Neuronal stem cell (in vitro differentiated cells): ENCODE data around the gene HDAC4.

Experiments
- DNase-seq: peaks from one replicate; pipeline ENCODE4 v3.0.0-alpha.2; 2013; ENCODE audit warnings: low spot score
- H2AFZ ChIP-seq: one replicate; pipeline ENCODE4 v1.6.1; 2013; ENCODE audit warnings: mild to moderate bottlenecking, low read length, inconsistent platforms
- H2AK5ac ChIP-seq: 2 replicates; pipeline ENCODE4 v1.6.1; 2013; ENCODE audit warnings: low read depth, mild to moderate bottlenecking, inconsistent platforms, low read length, moderate library complexity, mixed read lengths
- H2BK120ac ChIP-seq: 2 replicates; pipeline ENCODE4 v1.6.1; 2013; ENCODE audit warnings: low read depth, mild to moderate bottlenecking, inconsistent platforms, low read length, moderate library complexity, mixed read lengths
- H2BK12ac ChIP-seq: one replicate; pipeline ENCODE4 v1.6.1; 2013; ENCODE audit warnings: low read length, inconsistent platforms
- H2BK15ac ChIP-seq: 2 replicates; pipeline ENCODE4 v1.6.1; 2013; ENCODE audit warnings: mild to moderate bottlenecking, low read length, inconsistent platforms, mixed read lengths
- H2BK5ac ChIP-seq: one replicate; pipeline ENCODE4 v1.6.1; 2013; ENCODE audit warnings: inconsistent platforms, mild to moderate bottlenecking, low read length, moderate library complexity
- H3K14ac ChIP-seq: one replicate; pipeline ENCODE4 v1.6.1; 2013; ENCODE audit warnings: low read length, inconsistent platforms
- H3K18ac ChIP-seq: 2 replicates; pipeline ENCODE4 v1.6.1; 2013; ENCODE audit warnings: low read length, inconsistent platforms
- H3K23ac ChIP-seq: 2 replicates; pipeline ENCODE4 v1.6.1; 2013; ENCODE audit warnings: low read depth, mild to moderate bottlenecking, mixed read lengths, low read length, inconsistent platforms; ENCODE audit not compliant: poor library complexity
- H3K27ac ChIP-seq: replicated peaks from 3 replicates; pipeline ENCODE4 v1.5.1; 2013; ENCODE audit warnings: low read length, inconsistent platforms
- H3K27me3 ChIP-seq, 3 experiments: 2 replicates each; pipeline ENCODE4 v1.6.1; 2013; ENCODE audit warnings: low read length in 3 of 3, mild to moderate bottlenecking in 2 of 3, inconsistent platforms in 1 of 3, low read depth in 1 of 3, mixed read lengths in 1 of 3, moderate library complexity in 1 of 3; ENCODE audit not compliant: control insufficient read depth in 3 of 3, insufficient read depth in 3 of 3
- H3K36me3 ChIP-seq, 2 donors: replicated peaks in 1 of 2; 2 replicates each; pipeline ENCODE4 v1.6.1; 2013; ENCODE audit warnings: low read length in 2 of 2; ENCODE audit not compliant: control insufficient read depth in 2 of 2, insufficient read depth in 2 of 2
- H3K4ac ChIP-seq: 2 replicates; pipeline ENCODE4 v1.6.1; 2013; ENCODE audit warnings: inconsistent platforms, mild to moderate bottlenecking, low read length, moderate library complexity
- H3K4me1 ChIP-seq, 2 donors: 1 replicate in 1 of 2; 2 replicates in 1 of 2; pipeline ENCODE4 v1.6.1; 2013; ENCODE audit warnings: low read length in 2 of 2, low read depth in 1 of 2; ENCODE audit not compliant: control insufficient read depth in 2 of 2, insufficient read depth in 1 of 2
- H3K4me2 ChIP-seq: one replicate; pipeline ENCODE4 v1.6.1; 2013; ENCODE audit warnings: mild to moderate bottlenecking, low read length, inconsistent platforms; ENCODE audit not compliant: insufficient read depth, poor library complexity, severe bottlenecking
- H3K4me3 ChIP-seq, 2 donors: 2 replicates each; pipeline ENCODE4 v1.5.1; 2013; ENCODE audit warnings: low read length in 2 of 2, mild to moderate bottlenecking in 2 of 2, inconsistent platforms in 1 of 2, moderate library complexity in 1 of 2
- H3K79me1 ChIP-seq: one replicate; pipeline ENCODE4 v1.6.1; 2013; ENCODE audit warnings: low read depth, mild to moderate bottlenecking, inconsistent platforms, low read length, moderate library complexity
- H3K9ac ChIP-seq: one replicate; pipeline ENCODE4 v1.6.1; 2013; ENCODE audit warnings: mild to moderate bottlenecking, low read depth, low read length, inconsistent platforms; ENCODE audit not compliant: poor library complexity
- H3K9me3 ChIP-seq, 2 donors: replicated peaks in 1 of 2; 2 replicates each; pipeline versions ENCODE3 to v1.6.1; 2013; ENCODE audit warnings: low read length in 2 of 2, mild to moderate bottlenecking in 2 of 2, inconsistent platforms in 1 of 2, low read depth in 1 of 2, mixed read lengths in 1 of 2, moderate library complexity in 1 of 2; ENCODE audit not compliant: control insufficient read depth in 2 of 2, insufficient read depth in 1 of 2
- H4K8ac ChIP-seq: one replicate; pipeline ENCODE4 v1.6.1; 2013; ENCODE audit warnings: low read depth, mild to moderate bottlenecking, inconsistent platforms, low read length, moderate library complexity
- H4K91ac ChIP-seq: one replicate; pipeline ENCODE4 v1.6.1; 2013; ENCODE audit warnings: low read length, low read depth, mild to moderate bottlenecking, inconsistent platforms; ENCODE audit not compliant: poor library complexity
- WGBS, 2 donors: extraction: QIAGEN DNeasy Blood & Tissue Kit; methylation state at CpG; one replicate each; pipeline ENCODE4 v1.1.7; 2013; ENCODE audit warnings: missing lambda C conversion rate in 2 of 2, mixed read lengths in 1 of 2; ENCODE audit not compliant: insufficient read length in 2 of 2, insufficient replicate concordance in 1 of 2; ENCODE audit errors: extremely low coverage in 2 of 2; 5-methylcytosine and 5-hydroxymethylcytosine counted together

The HDAC4 gene

DNA sequence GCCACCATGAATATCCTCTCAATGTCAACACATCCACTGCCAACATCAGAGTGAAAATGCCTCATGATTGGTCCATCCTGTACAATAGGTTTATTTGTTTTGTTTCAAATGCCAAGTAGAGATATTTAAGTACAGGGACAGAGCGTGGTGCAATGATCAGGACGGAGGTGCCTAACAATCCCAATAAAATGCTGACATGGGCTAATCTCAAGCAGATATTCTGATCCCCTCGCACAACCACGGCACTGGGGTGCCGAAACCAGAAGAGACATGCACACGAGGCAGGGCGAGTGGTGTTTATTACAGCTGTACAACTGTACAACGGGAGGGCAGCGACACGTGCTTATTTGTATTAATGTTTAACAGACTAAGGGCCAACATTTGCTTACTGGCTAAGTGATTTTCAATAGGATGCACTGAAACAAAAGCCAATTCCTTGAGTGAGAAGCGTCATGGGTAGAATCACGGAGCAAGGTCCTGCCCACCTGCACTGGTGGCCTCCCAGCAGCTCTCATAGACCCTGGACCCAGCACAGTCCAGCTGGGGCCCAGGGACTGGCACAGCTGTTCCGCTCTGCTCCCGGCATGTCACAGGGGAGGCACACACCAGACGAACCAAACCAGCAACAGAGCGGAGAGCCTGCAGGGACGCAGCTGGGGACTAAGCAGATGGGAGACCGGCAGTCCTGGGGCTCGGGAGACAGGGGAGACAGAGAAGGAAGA lies 101.4 kb downstream of the HDAC4 start:
- peaks cover 30 to 45% of the 10 kb centered on the region in 2 donors for H3K4me1 ChIP-seq
- H3K27ac ChIP-seq = no peak overlapping the region
- no peak for DNase-seq
- H3K27me3 ChIP-seq = no peaks in the 10 kb centered on the region
- WGBS, 2 donors = no CpG with 5 or more reads among the region's 19 CpGs
- H2BK5ac ChIP-seq = no peak overlapping the region
- H2BK15ac ChIP-seq = no peak overlapping the region
- no peak overlapping the region for H4K91ac ChIP-seq
- H2AFZ ChIP-seq = no peak overlapping the region
- H3K14ac ChIP-seq = no peak overlapping the region
- no peaks in the 10 kb centered on the region for H3K36me3 ChIP-seq
- H3K4me3 ChIP-seq = no peak overlapping the region
- no peak overlapping the region for H3K4ac ChIP-seq
- H3K9ac ChIP-seq = no peak overlapping the region
- peak overlapping the region; percentile 23 for H3K18ac ChIP-seq
- peaks cover 9% of the 10 kb centered on the region for H3K79me1 ChIP-seq
- H2BK120ac ChIP-seq = no peak overlapping the region
- H3K4me2 ChIP-seq = no peak overlapping the region
- no peak overlapping the region for H2AK5ac ChIP-seq
- H4K8ac ChIP-seq = no peak overlapping the region
- no peak overlapping the region for H3K23ac ChIP-seq
- H3K9me3 ChIP-seq = no peaks in the 10 kb centered on the region
- H2BK12ac ChIP-seq = no peak overlapping the region

DNA sequence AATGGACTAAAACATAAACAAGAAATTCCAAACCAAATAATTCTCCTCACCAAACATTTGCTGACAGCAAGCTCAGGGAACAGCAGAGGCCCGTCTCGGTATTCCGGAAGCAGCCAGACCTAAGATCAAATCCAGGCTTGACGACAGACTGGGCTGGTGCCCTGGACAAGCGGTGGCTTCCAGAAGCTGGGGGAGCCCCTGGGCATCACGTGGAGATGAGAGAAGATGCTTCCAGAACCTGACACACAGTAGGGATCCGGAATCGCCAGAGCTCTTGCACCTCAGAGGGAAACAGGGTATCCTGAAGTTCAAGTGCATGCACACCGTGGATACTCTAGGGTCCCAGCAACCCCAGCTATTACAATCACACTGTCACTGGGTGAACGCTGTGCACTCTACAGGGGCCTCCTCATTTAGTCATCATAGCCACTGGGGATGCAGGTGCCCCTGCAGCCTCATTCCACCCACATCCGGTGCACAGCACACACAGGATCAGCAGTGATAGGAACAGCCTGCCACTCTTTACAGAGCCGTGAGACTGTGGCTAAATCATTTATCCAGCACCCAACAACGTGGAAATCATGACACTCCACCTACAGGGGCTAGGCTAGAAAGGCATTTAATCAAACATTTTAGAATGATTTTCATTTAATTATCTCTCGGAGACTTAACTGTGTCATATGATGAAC lies 102.6 kb downstream of the HDAC4 start:
- Histone ChIP-seq H3K27ac (no peak overlapping the region), H3K18ac (no peak overlapping the region), H2BK5ac (no peak overlapping the region), H3K4ac (no peak overlapping the region), H4K8ac (no peak overlapping the region), H3K27me3 (no peaks in the 10 kb centered on the region), H3K9me3 (no peaks in the 10 kb centered on the region), H3K36me3 (no peaks in the 10 kb centered on the region), H3K79me1 (peaks cover 12% of the 10 kb centered on the region), H2BK12ac (no peak overlapping the region), H3K9ac (no peak overlapping the region), H4K91ac (no peak overlapping the region), H2BK15ac (no peak overlapping the region), H3K4me2 (no peak overlapping the region), H2AFZ (no peak overlapping the region), H2BK120ac (no peak overlapping the region), H2AK5ac (no peak overlapping the region), H3K14ac (no peak overlapping the region), H3K23ac (no peak overlapping the region), H3K4me3 (no peak overlapping the region), H3K4me1 (peaks cover 30 to 43% of the 10 kb centered on the region in 2 donors)
- WGBS, 2 donors = no CpG with 5 or more reads among the region's 14 CpGs
- DNase-seq = no peak

- H3K18ac ChIP-seq = peak overlapping the region; percentile 74
- no peaks in the 10 kb centered on the region for H3K9me3 ChIP-seq
- peak overlapping the region; percentile 30 for H3K4ac ChIP-seq
- peak overlapping the region; percentile 30 for H3K23ac ChIP-seq
- H3K27ac ChIP-seq = no peak overlapping the region
- no peak overlapping the region for H2AFZ ChIP-seq
- no peaks in the 10 kb centered on the region for H3K36me3 ChIP-seq
- no peak overlapping the region for H3K4me2 ChIP-seq
- no peak overlapping the region for H2BK12ac ChIP-seq
- no CpG with 5 or more reads among the region's 22 CpGs for WGBS, 2 donors
- peak overlapping the region; percentile 42 for H2BK5ac ChIP-seq
- DNase-seq = no peak
- H3K79me1 ChIP-seq = peaks cover 10% of the 10 kb centered on the region
- no peak overlapping the region for H4K8ac ChIP-seq
- H3K4me3 ChIP-seq = no peak overlapping the region
- no peak overlapping the region for H3K9ac ChIP-seq
- H2AK5ac ChIP-seq = peak overlapping the region; percentile 44
- H3K14ac ChIP-seq = peak overlapping the region; percentile 58
- peaks cover 31 to 48% of the 10 kb centered on the region in 2 donors for H3K4me1 ChIP-seq
- H2BK15ac ChIP-seq = no peak overlapping the region
- H3K27me3 ChIP-seq = no peaks in the 10 kb centered on the region
- H4K91ac ChIP-seq = no peak overlapping the region
- peak overlapping the region; percentile 40 for H2BK120ac ChIP-seq
Measured at GRCh38 chr2:239297142-239298004, 103.4 kb downstream of the HDAC4 start.
